Testis (tissue), 3 donors: ENCODE data around the gene ZNF574. TPM values are rescaled to one million over a fixed set of nuclear protein-coding genes. Genes with fewer than 3 reads are reported as not detected.

Source experiments
- DNase-seq: peaks from one replicate; pipeline ENCODE4 v3.0.0-alpha.2; 2019
- H3K27ac ChIP-seq, 2 donors: fragments of 200-600 bp; sonication (generic); one replicate each; pipeline ENCODE4 v1.5.1; 2019
- H3K27me3 ChIP-seq: fragments of 200-600 bp; sonication (generic); one replicate; pipeline ENCODE4 v1.5.1; 2019
- H3K36me3 ChIP-seq: fragments of 200-600 bp; sonication (generic); one replicate; pipeline ENCODE4 v1.5.1; 2017; ENCODE audit warnings: low read depth; ENCODE audit errors: missing control alignments
- H3K4me1 ChIP-seq: fragments of 200-600 bp; sonication (generic); one replicate; pipeline ENCODE4 v1.5.1; 2019
- H3K4me3 ChIP-seq, 2 donors: fragments of 200-600 bp; sonication (generic); one replicate each; pipeline ENCODE4 v1.5.1; 2017 to 2019
- H3K9me3 ChIP-seq: fragments of 200-600 bp; sonication (generic); one replicate; pipeline ENCODE4 v1.5.1; 2017
- POLR2A ChIP-seq: fragments of 450-650 bp; IDR thresholded peaks from one replicate; pipeline ENCODE4 v1.6.1; 2017; ENCODE audit warnings: antibody characterized with exemption, mild to moderate bottlenecking, moderate library complexity
- WGBS, 2 donors: methylation state at CpG; one replicate each; pipeline ENCODE4 v1.1.5; 2018; 5-methylcytosine and 5-hydroxymethylcytosine counted together
- intact Hi-C: fragments of 100-400 bp; cut with DNase I; formaldehyde crosslinking; loops from one replicate; pipeline ENCODE4 v1.15.1; 2023; ENCODE audit warnings: low total_unique reads
- polyA plus RNA-seq: library from polyadenylated mRNA; stranded (reverse); fragments of 350-450 nt; fragmentation: Illumina TruSeq; extraction: RNeasy Lipid Tissue Mini Kit (QIAGEN cat#74804); gene quantifications from one replicate; pipeline ENCODE4 v1.2.3, GENCODE V29; 2014; ENCODE audit warnings: low read depth, low replicate concordance; ENCODE audit not compliant: insufficient read depth
- total RNA-seq, 2 donors: library from RNA; depleted of rRNA; stranded (reverse); fragments of >200 nt; gene quantifications; one replicate each; pipeline ENCODE4 v1.2.3, GENCODE V29; 2016
- TF ChIP-seq, protein P1 (sequence below), 3 experiments: fragments of 450-650 bp in 2 of 3; fragments of 200-600 bp in 1 of 3; sonication (generic) in 1 of 3; IDR thresholded peaks; one replicate each; pipeline ENCODE4 v1.5.1; 2016 to 2019; ENCODE audit warnings: antibody characterized with exemption in 3 of 3, mild to moderate bottlenecking in 2 of 3, moderate library complexity in 1 of 3

ZNF574 gene
- total and polyA plus RNA-seq, 3 donors from 2014 or later = 47.4 to 64.8 (median 63.2) TPM

DNA sequence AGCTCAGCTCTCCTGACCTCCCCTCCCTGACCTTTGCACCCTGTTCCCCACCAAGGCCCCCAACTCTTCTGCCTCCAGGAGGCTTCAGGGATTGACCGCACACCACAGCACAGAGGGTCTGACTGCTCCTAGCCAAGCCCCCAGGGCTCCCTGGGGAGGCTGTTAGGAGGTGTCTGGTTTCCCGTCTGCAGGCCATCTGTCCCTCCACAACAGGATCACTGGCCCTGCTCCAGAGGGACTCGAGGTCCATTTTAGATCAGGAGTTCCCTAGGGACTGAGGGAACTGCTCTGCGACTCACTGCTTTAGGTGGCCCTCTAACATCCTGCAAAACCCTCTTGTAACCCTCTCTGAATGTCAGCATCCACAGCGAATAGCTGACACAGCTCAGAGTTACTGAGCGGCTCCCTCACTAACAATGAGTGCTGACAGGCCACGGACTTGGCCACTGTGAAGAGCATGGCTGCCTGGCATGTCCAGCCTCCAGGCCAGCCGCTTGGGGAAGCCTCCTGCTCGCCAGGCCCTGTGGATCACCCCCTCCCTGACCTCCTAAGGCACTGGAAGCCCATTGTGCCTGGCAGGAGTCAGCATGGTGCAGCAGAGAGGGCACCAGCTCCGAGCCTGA, 23.6 kb upstream of the ZNF574 start:
- H3K27ac ChIP-seq = no peak overlapping the region
- no peaks in the 10 kb centered on the region for H3K27me3 ChIP-seq
- DNase-seq = no peak
- intact Hi-C loops = no loop called here
- no peak for TF ChIP-seq POLR2A
- TF ChIP-seq, protein P1, sequence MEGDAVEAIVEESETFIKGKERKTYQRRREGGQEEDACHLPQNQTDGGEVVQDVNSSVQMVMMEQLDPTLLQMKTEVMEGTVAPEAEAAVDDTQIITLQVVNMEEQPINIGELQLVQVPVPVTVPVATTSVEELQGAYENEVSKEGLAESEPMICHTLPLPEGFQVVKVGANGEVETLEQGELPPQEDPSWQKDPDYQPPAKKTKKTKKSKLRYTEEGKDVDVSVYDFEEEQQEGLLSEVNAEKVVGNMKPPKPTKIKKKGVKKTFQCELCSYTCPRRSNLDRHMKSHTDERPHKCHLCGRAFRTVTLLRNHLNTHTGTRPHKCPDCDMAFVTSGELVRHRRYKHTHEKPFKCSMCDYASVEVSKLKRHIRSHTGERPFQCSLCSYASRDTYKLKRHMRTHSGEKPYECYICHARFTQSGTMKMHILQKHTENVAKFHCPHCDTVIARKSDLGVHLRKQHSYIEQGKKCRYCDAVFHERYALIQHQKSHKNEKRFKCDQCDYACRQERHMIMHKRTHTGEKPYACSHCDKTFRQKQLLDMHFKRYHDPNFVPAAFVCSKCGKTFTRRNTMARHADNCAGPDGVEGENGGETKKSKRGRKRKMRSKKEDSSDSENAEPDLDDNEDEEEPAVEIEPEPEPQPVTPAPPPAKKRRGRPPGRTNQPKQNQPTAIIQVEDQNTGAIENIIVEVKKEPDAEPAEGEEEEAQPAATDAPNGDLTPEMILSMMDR (IDR thresholded peaks at IDR 0.05) = no peak
- WGBS, 2 donors = 71 to 75% methylated on average over 1 to 10 of the region's 10 CpGs
- no peaks in the 10 kb centered on the region for H3K9me3 ChIP-seq
- H3K36me3 ChIP-seq = no peaks in the 10 kb centered on the region
- no peak overlapping the region for H3K4me3 ChIP-seq
- H3K4me1 ChIP-seq = no peaks in the 10 kb centered on the region

DNA sequence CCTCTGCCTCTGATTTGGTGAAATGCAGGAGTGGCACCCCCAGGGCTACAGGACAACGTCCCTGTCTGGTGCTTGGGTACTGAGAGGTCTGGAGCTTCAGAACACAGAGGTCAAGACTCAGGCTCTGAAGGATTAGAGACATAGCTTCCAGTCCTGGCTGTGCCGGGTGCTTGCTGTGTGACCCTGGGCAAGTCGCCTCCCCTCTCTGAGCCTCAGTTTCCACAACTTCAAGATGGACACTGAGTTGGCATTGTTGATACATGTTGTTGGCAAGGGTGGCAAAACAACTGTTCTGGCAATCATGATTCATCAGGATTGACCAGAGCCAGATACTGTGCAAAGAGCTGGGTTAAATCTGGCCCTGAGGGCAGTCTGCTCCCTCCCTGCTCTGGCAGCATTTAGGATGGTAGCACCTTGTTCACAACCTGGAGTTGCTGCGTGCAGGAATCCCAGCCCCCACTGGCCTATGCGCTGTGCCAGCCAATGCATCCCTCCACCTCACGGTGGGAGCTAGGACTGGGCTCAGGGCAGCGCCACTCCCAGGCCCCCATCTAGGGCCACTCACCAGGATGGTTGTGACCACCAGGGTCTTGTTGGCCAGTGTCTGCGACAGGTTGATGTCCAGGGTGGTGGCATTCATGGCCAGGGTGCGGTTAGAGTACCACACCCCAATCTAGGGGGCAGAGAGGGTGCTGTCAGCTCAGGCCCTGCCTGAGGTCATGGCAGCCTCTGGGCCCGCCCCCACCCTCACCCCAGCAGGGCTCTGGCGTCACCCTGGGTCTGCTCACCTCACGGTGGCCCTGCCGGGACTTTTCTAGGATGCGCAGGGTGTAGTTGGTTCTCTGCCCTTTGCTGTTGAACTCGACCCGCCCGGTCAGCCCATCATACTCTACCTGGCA, 22.7 kb upstream of the ZNF574 start:
- no peak overlapping the region for H3K27ac ChIP-seq
- no peaks in the 10 kb centered on the region for H3K9me3 ChIP-seq
- no peak for DNase-seq
- no peak overlapping the region for H3K4me3 ChIP-seq
- H3K27me3 ChIP-seq = no peaks in the 10 kb centered on the region
- H3K36me3 ChIP-seq = no peaks in the 10 kb centered on the region
- intact Hi-C loops = no loop called here
- no peak for TF ChIP-seq POLR2A
- TF ChIP-seq, protein P1 (IDR thresholded peaks at IDR 0.05) = no peak
- WGBS, 2 donors = 92 to 94% methylated on average over 15 to 17 of the region's 17 CpGs
- no peaks in the 10 kb centered on the region for H3K4me1 ChIP-seq

DNA sequence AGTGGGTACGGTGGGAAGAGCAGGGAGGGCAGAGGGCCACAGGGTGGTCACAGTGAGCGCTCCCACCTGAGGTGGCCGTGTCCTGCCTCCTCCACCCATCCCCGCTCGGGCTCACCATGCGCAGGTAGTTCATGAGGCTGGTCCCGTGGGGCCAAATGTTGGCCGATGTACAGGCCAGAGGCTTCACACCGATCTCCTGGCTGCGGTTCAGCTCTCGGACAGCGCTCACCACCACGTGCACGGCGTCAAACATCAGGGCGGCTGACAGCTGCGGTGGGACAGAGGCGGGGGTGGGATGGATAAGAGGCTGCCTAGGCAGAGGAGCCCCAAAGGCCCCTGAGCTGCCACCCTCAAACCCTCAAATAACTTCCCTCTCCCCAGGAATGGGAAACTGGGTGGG, 21.8 kb upstream of the ZNF574 start:
- Histone ChIP-seq H3K4me3 (no peak overlapping the region), H3K9me3 (no peaks in the 10 kb centered on the region), H3K36me3 (no peaks in the 10 kb centered on the region), H3K4me1 (no peaks in the 10 kb centered on the region), H3K27ac (no peak overlapping the region), H3K27me3 (no peaks in the 10 kb centered on the region)
- TF ChIP-seq, protein P1 (IDR thresholded peaks at IDR 0.05) = no peak
- TF ChIP-seq POLR2A = no peak
- intact Hi-C loops = no loop called here
- WGBS, 2 donors = 79 to 80% methylated on average over 13 to 18 of the region's 18 CpGs
- no peak for DNase-seq

DNA sequence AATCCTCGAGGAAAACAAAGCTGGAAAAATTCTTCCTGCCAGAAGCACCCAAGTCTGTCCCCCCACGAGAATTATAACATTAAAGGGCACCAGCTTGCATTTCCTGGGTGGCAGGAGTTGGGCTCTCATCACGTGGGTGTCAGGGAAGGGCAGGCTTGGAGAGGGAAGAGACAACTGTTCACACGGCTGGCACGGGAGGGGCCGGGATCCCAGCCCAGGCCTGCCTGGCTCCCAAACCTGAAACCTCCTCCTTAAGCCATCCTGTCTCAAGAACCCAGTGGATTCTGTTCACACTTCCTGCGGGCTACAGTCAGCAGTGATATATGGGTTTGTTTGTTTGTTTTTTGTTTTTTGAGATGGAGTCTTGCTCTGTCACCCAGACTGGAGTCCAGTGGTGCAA, 18.1 kb upstream of the ZNF574 start:
- no peak for DNase-seq
- no peak for TF ChIP-seq POLR2A
- TF ChIP-seq, protein P1 (IDR thresholded peaks at IDR 0.05) = no peak
- Histone ChIP-seq H3K27me3 (no peaks in the 10 kb centered on the region), H3K4me3 (no peak overlapping the region), H3K36me3 (no peaks in the 10 kb centered on the region), H3K9me3 (no peaks in the 10 kb centered on the region), H3K27ac (no peak overlapping the region), H3K4me1 (no peaks in the 10 kb centered on the region)
- intact Hi-C loops = no loop called here
- 81 to 83% methylated on average over 7 of the region's 7 CpGs for WGBS, 2 donors
